ENCODE measurements around the gene KCNC1.

GRCh38 chr11:17767914-17768313 lies 33.3 kb downstream of the KCNC1 start:
- TF ChIP-seq CTCF (IDR thresholded peaks at IDR 0.05) (no peak), POLR2AphosphoS5 (IDR thresholded peaks at IDR 0.05) (no peak), POLR2A (IDR thresholded peaks at IDR 0.05) (no peak)
